Hair follicular keratinocyte (primary cell): Measurements from ENCODE around the gene ARHGEF18. TPM values are rescaled to one million over a fixed set of nuclear protein-coding genes. Genes with fewer than 3 reads are reported as not detected.

Source experiments
- total RNA-seq: library from RNA; depleted of rRNA; stranded (reverse); fragments of >200 nt; gene quantifications from 2 replicates; pipeline ENCODE4 v1.2.3, GENCODE V29; 2015

Gene ARHGEF18
- total RNA-seq, result 31.2 and 31.4 TPM in 2 replicates

GRCh38 chr19:7348587-7349230 lies at the start of gene ARHGEF18:
Gene ARHGEF18, plus strand, starts transcription at chr19:7348937. Its CDS starts 13,954 bp downstream, at chr19:7362891.

Other genes with a start within 250 kb of the ARHGEF18 start
- gene INSR, start 54.5 kb upstream of the ARHGEF18 start, total RNA-seq, result 4.9 and 5.7 TPM in 2 replicates
- 5.5 and 5.8 TPM in 2 replicates for gene PEX11G, start 140.1 kb downstream of the ARHGEF18 start, total RNA-seq
- gene ZNF358, start 167.2 kb downstream of the ARHGEF18 start, total RNA-seq, result 13.8 and 22.9 TPM in 2 replicates
- 3.0 and 3.1 TPM in 2 replicates for gene MCOLN1, start 173.7 kb downstream of the ARHGEF18 start, total RNA-seq
- gene PNPLA6, start 186.8 kb downstream of the ARHGEF18 start, total RNA-seq, result 73.2 and 75.9 TPM in 2 replicates
- 4.2 and 5.1 TPM in 2 replicates for gene CAMSAP3, start 246.9 kb downstream of the ARHGEF18 start, total RNA-seq